Stimulated activated CD8-positive, alpha-beta memory T cell treated with anti-CD3 and anti-CD28 coated beads, Interleukin-7, amount 100 ng/mL, for 4 hours (primary cell): ENCODE measurements around the gene ACVR1C.
A peak's percentile ranks its signal among the peaks of the same experiment; 100 is the strongest.

Experiments
- DNase-seq, 2 donors: peaks; one replicate each; pipeline ENCODE4 v3.0.0-alpha.2; 2020; ENCODE audit warnings: low read depth in 2 of 2

Gene ACVR1C

DNA sequence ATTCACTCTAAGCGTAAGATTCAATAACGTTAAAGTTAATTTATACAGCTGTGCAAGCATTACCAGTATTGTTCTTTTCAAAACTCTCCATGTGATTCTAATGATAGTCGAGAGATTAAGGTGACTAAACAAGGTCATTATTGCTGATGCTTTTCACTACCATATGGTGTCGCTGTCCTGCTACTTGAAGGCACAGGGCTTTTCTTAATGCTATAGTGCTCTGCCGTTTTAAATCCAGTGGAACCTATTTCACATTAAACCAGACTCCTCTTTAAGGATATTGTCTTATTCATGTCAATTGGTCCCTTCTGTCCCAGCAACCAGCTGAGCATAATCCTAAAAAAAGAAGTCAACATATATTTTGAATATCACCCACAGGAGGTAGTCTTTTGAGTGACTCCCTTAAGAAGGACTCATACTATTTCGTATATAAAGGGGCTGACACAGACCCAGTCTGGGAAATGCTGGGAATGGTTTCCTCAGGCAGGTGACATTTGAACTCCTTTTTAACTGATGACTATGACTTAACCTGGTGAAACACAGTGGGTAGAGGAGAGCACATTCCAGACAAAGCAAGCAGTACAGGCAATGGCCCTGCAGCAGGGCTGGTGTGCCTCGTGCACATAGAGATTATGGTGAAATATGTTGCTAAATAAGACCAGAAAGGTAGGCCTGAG lies 130.9 kb downstream of the ACVR1C start:
- DNase-seq = no peak

DNA sequence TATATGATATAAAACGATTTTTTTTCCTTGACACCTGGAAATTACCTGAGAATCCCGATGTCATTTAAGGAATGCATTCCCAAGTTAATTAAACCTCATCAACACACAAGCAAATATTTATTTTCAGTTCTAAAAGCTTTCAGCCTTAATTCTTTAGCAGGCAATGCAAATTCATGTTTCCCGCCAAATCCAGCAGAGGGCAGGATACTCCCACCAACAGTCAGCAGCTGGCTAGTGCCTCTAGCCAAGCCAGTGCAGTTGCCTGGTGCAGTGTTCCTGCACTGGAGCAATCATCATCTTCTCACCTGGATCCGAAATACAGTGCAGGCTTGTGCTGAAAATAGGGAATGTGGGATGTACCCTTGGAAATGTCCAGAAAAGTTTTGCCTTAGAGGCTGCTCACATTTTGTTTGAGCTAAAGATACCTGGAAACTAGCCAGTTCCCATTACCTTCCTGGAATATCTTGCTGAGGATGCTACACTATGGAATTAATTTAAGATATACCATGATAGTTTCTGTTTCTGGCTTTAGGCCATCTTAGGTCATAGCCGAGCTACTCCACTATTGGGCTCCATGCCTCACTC lies 136.4 kb downstream of the ACVR1C start:
- peak; percentile 58 to 66 for DNase-seq

DNA sequence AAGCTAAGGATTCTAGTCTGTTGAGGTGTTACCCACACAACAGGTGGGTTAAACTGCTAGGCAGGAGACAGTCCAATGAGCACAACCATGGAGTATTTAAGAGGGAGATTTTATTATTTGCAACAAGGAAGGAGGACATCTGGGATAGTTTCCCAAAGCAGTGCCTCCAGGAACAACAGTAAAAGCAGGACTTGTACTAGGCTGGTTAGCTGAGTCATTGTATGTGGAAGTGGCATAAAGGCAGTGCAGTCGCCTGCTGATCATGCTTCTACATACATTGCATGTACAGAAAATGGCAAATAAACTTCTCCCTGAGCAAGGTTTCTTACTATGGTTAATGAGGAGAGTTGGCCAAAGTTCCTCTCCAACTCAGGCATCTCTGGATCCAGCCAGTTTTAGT lies 138.7 kb downstream of the ACVR1C start:
- DNase-seq = no peak

DNA sequence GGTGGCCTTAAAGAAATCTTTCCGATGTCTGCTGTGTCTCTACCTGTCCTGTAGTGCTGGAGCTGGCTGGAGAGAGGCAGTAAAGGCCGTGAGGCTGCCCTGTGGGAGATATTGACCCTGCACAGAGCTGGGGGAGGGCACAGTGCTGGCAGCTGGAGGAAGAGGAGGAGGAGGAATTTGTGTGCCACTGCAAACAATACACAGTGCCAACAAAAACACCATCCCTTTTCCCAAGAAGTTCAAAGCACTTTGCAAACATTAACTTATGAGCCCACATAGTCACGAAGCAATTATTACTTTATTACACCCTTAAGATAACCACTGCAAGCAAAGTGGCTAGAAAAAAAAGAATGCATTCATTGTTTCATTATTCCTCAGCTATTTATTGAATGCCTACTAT lies 139.8 kb downstream of the ACVR1C start:
- no peak for DNase-seq

DNA sequence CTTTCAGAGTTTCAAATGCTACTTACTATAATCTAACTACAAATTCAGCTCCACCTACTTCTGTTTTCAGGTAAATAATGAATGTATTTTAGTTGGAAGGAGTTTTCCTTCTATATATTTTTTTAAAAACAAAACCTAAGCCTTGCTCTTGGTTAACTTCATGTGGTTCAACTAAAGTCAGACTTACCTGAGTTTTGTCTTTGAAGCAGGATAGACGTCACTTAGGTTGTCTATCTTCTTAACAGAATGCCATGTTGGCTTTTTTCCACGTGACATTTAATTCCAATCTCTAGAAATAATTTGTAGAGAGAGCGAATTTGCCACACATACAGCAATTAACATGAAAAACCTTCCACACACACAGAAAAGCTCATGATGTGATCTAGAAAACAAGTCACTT lies 140.9 kb downstream of the ACVR1C start:
- DNase-seq = no peak

DNA sequence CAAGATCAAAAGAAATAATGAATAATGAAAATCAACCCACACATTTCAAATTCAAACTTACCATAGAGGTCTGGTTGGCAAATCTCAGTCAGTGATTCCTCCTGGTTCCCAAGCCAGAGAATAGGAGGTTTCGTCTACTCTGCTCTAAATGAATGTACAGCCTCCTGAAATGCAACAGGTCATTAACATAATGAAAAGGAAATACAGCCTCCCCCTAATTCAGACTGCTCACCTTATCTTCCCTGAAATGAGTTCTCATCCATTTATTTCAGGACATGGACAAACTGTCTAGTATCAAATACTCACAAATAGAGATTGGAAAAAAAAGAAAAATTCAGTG lies 141.4 kb downstream of the ACVR1C start:
- DNase-seq = no peak

DNA sequence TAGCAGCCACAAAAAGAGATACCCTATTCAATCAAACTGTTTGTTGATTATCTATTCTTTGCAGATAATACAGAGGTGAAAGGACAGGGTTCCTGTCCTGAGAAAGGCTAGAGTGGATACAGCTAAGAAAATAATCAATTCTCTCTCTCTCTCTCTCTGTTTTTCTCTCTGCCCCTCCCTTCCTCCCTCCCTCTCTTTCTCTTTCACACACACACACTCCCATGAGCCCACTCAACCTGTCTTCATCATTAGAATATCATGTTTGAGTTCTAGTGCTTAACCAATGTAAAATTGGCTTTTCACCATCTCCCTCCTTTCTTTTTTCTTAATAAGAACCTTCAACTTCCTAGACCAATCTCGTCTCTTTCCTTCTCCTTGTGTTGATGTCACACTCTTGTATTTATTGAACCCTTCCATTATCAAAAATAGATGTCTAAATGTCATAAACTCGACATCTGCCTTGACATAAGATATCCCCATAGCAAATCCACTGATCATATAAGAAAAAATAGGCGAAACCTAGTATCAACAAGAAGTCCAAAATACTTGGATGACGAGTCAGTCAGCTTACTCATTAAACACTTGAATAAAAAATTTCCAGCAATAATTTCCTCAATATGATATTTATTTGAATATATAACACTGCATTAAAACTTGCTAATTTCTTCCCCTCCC lies 141.9 kb downstream of the ACVR1C start:
- no peak for DNase-seq

DNA sequence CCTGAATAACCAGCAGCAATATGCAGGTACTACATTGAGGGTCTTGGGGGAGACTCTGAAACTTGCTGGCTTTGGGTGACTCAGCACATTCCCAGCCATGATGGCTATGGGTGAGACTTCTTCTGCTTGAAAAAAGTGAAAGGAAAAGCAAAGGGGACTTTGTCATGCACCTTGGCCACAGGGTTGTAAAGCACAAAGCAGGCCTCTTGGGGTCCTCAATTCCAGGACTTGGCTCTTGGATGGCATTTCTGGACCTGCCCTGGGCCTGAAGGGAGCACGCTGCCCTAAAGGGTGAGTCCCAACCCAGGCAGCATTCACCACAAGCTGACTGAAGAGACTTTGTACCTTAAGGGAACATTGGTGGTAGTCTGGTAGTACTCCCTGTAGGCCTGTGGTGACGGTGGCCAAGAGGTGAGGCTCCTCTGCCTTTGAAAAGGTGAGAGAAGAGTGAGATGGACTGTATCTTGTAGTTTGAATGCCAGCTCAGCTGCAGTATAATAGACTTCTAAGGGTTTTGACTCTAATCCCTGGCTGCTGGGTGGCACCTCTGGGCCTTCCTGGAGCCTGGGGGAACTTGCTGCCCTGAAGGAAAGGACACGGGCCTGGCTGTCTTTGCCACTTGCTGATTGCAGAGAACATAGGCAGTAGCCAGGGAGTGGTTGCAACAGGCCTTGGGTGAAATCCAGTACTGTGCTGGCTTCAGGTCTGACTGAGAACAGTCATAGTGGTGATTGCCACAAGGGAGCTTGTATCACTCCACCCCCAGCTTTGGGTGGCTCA lies 148.3 kb downstream of the ACVR1C start:
- no peak for DNase-seq

DNA sequence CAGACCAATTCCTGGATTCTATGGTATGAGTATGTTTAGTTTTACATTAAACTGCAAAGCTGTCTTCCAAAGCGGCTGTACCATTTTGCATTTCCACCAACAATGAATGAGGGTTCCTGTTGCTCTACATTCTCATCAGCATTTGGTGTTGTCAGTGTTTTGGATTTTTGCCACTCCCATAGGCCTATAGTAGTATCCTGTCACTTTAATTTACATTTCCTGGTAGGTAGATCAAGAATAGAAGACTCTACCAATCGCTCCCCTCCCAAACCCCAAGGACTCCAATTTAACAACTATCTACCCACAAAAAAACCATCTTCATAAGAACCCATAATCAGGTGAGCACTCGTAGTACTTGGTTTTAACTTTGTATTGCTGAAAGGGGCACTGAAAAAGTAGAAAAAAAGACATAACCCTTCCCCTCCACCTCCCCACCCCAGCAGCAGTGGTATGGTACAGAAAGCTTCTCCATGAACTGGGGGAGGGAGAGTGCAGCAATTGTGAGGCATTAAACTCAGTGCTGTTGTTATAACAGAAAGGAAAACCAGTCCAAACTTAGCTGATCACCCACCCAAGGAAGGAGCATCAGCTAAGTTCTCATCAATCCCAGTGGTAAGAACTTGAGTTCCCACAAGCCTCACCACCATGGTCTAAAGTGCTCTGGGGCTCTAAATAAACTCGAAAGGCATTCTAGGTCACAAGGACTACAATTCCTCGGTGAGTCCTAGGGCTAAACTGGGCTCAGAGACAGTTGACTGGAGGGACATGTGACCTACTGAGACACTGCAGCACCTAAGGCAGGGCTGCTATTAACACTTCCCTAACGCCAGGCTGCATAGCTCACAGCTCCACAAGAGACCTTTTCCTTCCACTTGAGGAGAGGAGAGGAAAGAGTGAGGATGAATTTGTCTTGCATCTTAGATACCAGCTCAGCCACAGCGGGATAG lies 149.3 kb downstream of the ACVR1C start:
- DNase-seq = no peak

DNA sequence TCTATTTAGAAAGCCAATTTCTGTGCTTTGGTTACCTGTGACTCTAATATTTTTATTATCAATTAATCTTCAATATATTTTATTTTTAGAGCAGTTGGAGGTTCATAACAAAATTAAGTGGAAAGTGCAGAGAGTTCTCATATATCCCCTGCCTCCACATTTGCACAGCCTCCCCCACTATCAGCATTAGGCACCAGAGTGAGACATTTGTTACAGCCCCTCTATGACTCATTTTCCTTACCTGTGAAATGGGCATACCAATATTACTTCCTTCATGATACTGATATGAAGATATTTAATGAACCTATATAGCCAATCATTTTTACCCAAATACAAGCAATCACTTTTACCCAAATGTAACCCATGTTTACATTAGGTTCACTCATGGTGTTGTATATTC lies 150.7 kb downstream of the ACVR1C start:
- DNase-seq = no peak

DNA sequence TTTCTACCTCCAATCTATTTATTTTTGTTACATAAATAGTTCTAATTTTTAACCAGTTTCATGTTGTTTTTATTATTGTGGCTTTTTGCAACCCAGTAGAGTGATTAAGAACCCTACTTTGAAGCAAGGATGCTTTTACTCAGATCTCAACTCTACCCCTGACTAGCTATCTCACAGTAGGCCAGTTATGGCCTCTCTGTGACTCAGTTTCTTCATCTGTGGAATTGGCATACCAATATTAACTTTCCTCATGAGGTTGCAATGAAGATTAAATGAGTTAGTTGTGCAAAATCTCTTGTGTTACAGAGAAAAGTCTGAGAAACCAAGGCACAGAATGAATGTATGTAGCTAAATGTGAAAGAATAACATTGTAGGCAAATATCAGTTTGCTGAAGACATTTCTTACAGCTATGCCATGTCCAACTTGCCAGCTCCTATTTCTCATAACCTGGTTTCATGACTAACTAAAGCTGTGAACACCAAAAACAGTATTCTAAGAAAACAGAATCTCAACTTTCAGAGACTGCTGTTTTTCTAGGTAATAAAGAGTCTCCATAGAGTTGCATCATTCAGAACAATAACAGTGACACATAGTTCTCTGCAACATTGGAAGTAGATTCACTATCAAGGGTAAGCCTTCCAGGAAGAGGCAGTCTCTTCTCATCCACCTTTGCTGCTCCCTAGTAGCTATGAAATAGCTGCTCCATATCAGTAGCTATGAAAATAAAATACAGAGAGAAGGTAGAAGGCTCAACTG lies 151.5 kb downstream of the ACVR1C start:
- DNase-seq = no peak
